ENCODE measurements around the gene SLC22A17.
"Not testable (repeated sequence)": the region's sequence is repeated elsewhere in the genome, so short reads cannot be mapped to it uniquely, and the experiment has no call there.

The SLC22A17 gene

GRCh38 chr14:23339506-23340268, 13.0 kb downstream of the SLC22A17 start:
- DNase-seq (ENCODE audit: low read depth) = no peak

GRCh38 chr14:23335623-23336022, 17.1 kb downstream of the SLC22A17 start:
- DNase-seq (ENCODE audit: low read depth) = no peak

GRCh38 chr14:23327947-23328744, 24.5 kb downstream of the SLC22A17 start:
- peak; percentile 79 for DNase-seq (ENCODE audit: low read depth)

- DNase-seq (ENCODE audit: low read depth) = no peak
Measured at GRCh38 chr14:23326491-23327332, 26.0 kb downstream of the SLC22A17 start.

GRCh38 chr14:23325746-23326145, 26.9 kb downstream of the SLC22A17 start:
- not testable (repeated sequence) for DNase-seq (ENCODE audit: low read depth)

- DNase-seq (ENCODE audit: low read depth) = no peak
Measured at GRCh38 chr14:23324993-23325392, 27.7 kb downstream of the SLC22A17 start.

GRCh38 chr14:23324455-23324846, 28.2 kb downstream of the SLC22A17 start:
- no peak for DNase-seq (ENCODE audit: low read depth)

- DNase-seq (ENCODE audit: low read depth) = no peak
Measured at GRCh38 chr14:23323838-23324454, 28.7 kb downstream of the SLC22A17 start.

GRCh38 chr14:23322568-23323517, 29.8 kb downstream of the SLC22A17 start:
- no peak for DNase-seq (ENCODE audit: low read depth)

- peak; percentile 72 for DNase-seq (ENCODE audit: low read depth)
Measured at GRCh38 chr14:23321572-23322547, 30.8 kb downstream of the SLC22A17 start.

- peak; percentile 100 for DNase-seq (ENCODE audit: low read depth)
Measured at GRCh38 chr14:23320584-23321571, 31.8 kb downstream of the SLC22A17 start, which contains the start of gene PABPN1. PABPN1 (plus strand) TSS chr14:23321457; CDS start chr14:23321470, 13 bp downstream.

GRCh38 chr14:23319746-23320583, 32.7 kb downstream of the SLC22A17 start:
- no peak for DNase-seq (ENCODE audit: low read depth)

- DNase-seq (ENCODE audit: low read depth) = no peak
Measured at GRCh38 chr14:23316300-23316699, 36.4 kb downstream of the SLC22A17 start.

GRCh38 chr14:23310546-23310945, 42.1 kb downstream of the SLC22A17 start:
- no peak for DNase-seq (ENCODE audit: low read depth)

- DNase-seq (ENCODE audit: low read depth) = no peak
Measured at GRCh38 chr14:23308721-23309445, 43.8 kb downstream of the SLC22A17 start.
